Stimulated activated CD4-positive, alpha-beta T cell treated with anti-CD3 and anti-CD28 coated beads, Interleukin-15, amount 100 ng/mL, for 1 hour (primary cell): ENCODE measurements around the gene MAP3K21.

Experiments used
- DNase-seq, 2 donors: peaks; one replicate each; pipeline ENCODE4 v3.0.0-alpha.2; 2020; ENCODE audit warnings: low read depth in 1 of 2, low spot score in 1 of 2

The MAP3K21 gene

DNA sequence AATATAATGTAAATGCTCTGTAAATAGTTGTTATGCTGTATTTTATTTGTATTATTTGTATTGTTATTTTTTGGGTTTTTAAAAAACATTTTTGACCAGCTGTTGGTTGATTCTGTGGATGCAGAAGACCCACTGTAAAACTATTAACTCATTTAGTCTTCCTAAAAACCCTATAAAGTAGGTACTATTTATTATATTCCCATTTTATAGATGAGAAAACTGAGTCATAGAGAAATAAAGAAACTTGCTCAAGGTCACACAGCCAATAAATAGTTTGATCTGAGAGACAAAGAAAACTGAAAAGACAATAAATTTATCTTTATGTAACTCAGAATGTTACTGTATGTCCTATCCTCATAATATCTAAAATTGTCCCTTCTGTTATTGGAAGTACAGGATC lies 1.2 kb upstream of the MAP3K21 start:
- no peak for DNase-seq

DNA sequence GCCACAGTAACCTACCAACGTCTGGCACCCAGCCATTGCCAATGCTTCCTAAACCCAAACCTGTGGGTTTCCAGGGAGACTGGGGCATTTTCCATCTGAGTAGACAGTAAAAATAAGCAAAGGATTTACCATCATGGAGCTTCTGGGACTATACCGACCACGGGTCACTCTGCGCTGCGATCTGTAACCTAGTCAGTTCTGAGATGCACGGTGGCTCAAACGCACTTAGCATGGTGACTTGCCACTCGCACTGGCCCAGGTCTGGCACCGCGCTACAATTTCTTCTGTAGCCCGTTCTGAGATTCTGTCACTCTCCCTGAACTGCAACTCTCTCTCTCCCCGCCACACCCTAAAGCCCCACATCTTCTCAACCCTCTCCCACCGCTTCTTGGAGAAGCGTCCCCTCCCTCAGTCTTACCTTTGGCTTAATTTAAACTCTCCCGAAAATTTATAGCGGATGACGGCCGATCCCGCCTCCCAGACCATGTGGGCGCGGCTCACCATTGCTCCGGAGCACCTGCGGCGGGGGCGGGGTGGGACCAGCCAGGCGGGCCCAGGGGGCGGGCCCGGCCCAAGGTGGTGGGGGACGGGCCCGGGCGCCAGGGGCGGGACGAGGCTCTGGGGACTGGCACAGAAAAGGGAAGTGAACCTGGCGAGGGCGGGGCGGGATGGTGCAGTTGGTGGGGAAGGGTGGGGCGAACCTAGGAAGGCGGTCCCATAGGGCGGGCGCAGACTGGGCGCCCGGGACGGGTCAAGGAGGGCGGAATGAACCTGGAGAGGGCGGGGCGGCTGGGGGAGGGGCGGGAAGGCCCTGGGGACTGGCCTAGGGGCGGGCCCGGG lies 493 bp upstream of the MAP3K21 start:
- peak; percentile 68 to 74 for DNase-seq

DNA sequence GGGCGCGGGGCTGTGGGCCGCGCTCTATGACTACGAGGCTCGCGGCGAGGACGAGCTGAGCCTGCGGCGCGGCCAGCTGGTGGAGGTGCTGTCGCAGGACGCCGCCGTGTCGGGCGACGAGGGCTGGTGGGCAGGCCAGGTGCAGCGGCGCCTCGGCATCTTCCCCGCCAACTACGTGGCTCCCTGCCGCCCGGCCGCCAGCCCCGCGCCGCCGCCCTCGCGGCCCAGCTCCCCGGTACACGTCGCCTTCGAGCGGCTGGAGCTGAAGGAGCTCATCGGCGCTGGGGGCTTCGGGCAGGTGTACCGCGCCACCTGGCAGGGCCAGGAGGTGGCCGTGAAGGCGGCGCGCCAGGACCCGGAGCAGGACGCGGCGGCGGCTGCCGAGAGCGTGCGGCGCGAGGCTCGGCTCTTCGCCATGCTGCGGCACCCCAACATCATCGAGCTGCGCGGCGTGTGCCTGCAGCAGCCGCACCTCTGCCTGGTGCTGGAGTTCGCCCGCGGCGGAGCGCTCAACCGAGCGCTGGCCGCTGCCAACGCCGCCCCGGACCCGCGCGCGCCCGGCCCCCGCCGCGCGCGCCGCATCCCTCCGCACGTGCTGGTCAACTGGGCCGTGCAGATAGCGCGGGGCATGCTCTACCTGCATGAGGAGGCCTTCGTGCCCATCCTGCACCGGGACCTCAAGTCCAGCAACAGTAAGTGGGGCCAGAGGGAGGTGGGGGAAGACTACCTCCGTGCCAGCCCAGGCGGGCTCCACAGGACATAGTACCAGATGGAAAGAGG lies 808 bp downstream of the MAP3K21 start:
- peak; percentile 7 to 9 for DNase-seq

DNA sequence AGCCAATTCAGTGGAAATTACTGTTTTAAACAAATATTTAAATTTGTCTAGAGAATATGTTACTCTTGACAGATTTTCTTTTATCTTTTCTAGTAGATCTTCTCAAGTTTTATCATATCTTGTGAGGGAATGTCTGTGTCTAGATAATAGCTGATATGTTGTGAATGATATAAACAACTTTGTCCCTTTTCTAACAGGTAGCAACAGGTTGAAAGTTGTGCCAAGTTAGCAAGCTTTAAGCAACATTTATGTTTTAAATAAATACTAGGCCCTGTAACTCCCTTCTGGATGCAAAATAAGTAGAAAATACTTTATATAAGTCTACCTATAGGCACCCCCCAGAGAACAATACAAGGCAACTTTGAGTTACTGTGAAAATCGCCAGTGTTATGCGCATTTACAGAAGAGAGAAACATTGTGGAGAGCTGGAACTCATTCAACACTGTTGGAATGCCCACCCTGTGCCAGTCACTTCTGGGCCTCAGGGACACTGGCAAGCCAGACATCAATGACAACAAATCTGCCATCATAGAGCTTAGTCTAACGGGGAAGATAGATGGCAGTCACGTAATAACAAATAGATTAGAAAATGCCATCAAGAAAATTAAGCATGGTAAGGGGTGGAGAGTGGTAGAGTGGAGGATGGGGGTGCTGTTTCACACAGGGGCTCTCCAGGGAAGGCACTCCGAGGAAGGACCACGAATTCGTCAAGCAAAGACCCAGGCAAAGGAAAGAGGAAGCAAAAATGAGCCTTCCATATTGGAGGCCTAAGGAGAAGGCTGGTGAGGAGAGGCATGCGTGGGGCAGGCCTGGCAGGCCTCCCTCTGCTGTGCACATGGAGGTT lies 4.4 kb downstream of the MAP3K21 start:
- no peak for DNase-seq

DNA sequence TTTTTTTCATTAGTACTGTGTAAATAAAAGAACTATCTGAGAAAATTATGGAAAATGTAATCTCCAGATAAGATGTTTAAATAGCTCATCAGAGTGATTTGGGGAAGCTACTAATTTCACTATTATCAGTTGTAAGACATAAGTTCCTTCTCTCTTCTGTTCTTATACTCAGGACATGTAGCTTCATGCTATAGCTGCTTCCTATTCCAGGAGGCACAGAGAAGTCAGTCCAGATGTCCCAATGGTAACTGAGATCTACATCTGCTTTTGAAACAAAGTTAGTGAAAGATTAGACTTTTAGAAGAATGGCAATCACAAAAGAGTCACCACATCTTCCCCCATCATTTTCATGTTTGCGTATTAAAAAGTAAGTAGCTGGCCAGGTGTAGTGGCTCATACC lies 5.6 kb downstream of the MAP3K21 start:
- DNase-seq = no peak

DNA sequence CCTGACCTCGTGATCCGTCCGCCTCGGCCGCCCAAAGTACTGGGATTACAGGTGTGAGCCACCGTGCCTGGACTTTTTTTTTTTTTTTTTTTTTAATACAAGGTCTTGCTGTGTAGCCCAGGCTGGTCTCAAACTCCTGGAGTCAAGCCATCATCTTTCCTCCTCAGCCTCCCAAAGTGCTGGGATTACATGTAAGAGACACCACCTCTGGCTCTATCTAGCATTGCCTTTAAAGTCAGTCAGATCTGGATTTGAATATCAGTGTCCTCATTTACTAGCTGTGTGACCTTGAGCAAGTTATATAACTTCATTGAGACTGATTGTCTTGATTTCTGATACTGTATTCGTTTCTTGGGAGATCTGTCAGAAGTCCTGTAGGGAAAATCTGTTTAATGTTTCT lies 6.6 kb downstream of the MAP3K21 start:
- no peak for DNase-seq

DNA sequence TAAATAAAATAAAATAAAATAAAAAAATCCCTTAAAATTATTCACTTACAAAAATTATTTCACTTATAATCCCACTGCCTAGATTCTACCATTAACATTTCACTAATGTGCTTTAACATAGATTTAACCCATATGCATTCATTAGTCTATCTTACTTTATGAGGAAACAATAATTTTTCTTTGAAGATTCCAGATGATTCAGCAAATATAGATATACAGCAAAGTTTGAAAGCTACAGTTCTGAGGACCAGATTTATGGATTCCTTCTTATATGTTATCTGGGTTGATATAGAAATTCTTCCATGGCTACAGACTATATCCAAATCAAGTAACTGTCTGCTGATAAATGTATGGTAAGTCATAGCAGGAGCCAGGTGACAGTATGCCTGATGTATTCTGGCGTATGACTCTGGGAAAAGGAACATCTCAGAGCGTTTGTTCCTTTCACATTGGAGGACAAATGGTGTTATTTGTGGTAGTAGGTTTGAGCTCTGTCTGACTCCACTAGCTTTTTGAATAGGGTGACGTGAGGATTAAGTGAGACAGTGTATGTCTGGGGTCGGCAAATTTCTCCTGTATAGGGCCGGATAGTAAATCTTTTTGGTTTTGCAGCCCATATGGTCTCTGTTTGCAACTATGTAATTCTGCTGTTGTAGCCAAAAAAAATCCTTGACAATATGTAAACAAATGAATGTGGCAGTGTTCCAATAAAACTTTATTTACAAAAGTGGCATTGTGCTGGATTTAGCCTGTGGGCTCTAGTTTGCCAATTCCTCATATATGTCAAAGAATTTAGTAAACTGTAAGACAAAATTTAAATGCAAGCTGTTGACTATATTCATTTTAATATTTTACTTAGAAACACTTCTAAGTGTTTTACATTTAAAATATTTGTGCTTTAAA lies 9.3 kb downstream of the MAP3K21 start:
- DNase-seq = no peak

DNA sequence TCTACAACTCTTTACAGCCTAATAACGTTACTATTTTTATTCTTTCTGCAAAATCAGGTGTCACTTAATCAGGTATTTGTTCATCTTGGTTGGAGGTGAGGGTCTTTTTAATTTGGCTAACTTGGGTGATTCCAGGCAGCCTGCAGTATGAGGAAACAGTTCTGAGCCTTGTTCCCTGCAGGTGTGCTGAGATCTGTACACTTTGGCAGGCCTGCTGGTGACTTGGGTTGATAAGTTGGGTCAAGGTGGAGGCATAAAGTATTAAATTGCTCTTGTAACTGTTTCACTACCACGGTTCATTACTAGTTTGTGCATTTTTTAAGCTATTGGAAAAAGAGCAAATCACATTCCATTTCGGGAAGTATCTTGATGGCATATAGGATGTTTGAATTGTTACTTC lies 10.0 kb downstream of the MAP3K21 start:
- no peak for DNase-seq

DNA sequence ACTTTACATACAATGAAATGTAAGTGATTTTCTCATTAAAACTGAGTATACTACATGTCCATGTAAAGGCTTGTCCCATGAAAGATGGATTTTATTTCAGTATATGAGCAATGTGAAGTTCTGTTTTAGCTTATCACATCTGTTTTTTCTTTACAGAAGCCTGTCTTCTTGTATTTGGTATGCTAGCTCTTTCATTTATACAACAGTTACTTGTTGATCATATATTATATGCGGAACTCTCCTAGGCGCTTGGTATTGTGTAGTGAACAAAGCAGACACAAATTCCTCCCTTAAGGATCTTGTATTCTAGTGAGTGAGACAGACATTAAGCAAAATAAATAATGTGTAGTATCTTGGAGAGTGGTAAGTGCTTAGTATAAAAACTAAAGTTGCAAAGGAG lies 10.6 kb downstream of the MAP3K21 start:
- DNase-seq = no peak

DNA sequence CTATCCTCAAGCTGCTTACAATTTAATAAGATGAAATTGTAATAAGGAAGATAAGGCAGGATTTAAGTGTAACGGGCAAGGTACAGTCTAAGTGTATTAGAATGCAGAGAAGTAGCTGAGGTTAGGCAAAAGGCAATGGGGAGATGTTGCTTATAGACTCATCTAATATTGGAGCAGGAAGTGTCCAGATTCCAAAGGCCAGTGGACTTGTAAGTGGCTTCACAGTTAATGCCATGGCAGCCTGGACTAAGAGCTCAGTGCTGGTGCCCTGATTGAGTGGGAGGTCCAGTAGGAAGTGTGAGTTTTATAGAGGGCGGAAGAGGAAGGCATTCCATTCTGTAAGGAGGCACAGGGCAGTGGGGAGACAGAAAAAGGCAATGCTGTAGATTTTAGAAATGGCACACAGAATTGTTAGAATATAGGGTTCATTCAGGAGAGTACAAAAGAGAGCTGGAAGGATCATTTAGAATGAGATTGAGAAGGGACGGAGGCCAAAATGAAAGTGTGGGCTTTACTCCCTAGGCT lies 12.6 kb downstream of the MAP3K21 start:
- no peak for DNase-seq

DNA sequence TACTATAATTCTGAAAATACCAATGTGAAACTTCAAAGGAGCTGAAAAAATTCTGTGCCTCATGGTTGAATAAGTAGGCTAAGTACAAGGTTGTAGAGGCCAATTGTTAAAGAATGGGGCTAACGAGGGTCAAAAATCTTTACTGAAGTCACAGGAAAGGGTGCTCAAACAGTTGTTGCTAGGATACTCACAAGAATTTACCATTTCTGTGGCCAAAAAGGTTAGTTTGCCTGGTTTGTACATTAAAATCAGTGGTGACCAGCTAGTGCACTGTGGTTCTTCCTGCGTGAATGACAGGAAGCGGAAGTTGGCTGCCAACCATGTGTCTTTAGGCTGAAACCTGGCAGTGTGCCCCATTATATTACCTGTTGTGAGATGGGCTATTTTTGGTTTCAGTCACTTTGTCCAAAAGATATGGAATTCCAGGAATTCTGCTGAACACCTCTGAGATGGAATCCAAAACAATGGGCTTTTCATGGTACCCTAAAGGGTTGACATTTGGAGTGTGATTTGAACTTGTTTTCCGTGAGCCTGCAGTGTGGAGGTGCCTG lies 13.5 kb downstream of the MAP3K21 start:
- no peak for DNase-seq

DNA sequence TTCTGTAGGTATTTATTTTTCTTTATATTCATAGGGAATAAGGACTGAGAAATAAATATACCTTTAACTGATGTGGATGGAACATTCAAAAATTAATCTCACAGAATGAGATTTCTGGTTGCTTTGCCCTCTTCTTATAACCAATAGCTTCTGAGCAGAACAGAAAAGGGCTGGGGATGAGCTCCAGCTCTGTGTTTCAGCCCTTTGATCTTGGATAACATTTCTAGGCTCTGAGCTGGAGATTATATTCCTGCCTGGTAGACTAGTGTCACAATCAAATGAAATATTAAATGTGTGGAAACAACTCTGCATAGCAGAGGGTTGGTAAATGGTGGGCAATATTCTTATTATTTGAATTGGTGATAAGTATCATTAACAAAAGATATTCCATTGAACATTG lies 14.6 kb downstream of the MAP3K21 start:
- DNase-seq = no peak

DNA sequence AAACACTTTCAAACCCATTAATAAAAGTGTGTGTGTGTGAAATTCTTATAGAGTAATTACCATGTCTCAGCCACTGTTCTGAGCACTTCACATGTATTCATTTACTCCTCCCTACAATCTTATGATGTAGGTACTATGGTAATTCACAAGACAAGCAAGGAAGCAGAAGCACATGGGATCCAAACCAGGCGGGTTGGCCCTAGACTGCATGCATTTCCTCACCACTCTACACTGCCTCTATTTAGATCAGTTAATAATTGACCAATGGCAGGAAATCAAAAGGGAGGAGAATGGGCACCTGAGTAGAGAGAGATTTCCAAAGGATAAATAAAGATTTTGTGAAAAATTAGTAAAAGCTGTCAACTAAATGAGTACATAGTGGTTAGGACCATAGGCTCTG lies 15.7 kb downstream of the MAP3K21 start:
- DNase-seq = no peak

DNA sequence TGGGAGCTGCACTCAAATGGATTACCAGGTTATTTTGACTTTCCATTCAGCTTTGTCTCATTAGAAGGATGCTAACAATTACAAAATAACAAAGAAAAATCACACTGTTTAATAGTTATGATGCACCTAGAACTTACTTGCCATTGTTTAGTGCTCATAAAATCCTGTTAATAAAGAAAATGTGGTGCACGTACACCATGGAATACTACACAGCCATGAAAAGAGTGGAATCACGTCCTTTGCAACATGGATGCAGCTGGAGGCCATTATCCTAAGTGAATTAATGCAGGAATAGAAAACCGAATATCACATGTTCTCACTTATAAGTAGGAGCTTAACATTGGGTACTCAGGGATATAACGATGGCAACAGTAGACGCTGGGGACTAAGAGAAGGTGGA lies 19.8 kb downstream of the MAP3K21 start:
- DNase-seq = no peak

DNA sequence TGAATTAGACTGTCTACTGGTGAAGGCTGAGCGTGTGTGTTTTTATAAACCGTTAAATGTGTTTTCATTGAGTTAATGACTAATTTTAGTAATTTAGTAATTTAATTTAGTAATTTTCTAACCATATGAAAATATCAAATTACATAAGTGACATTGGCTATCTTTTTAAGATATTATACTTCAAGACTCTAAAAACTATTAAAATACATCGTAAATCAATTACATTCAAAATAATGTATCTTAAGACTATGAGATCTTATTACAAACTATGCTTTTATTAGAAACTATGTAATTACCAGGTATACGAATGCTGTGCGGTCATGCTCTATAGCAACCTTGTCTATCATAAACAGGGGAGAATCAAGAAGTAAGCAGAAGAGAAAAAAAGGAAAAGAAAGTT lies 21.6 kb downstream of the MAP3K21 start:
- no peak for DNase-seq

DNA sequence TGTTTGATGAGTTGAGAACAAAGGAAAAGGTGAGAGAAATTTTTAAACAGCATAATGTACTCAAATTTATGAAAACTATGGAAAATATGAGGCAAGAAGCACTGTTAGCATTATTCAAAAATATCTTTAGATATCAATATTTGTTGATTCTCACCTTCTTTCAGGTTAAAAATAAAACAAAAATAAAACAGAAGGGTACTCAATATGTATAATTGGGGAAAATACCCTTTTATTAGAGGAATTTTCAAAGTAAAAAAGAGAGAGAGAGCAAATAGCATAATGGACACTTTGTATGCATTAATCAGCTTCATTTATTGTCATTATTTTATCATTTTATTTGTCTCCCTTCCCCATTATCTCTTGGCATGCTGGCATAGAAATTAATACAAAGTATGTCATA lies 27.5 kb downstream of the MAP3K21 start:
- no peak for DNase-seq

DNA sequence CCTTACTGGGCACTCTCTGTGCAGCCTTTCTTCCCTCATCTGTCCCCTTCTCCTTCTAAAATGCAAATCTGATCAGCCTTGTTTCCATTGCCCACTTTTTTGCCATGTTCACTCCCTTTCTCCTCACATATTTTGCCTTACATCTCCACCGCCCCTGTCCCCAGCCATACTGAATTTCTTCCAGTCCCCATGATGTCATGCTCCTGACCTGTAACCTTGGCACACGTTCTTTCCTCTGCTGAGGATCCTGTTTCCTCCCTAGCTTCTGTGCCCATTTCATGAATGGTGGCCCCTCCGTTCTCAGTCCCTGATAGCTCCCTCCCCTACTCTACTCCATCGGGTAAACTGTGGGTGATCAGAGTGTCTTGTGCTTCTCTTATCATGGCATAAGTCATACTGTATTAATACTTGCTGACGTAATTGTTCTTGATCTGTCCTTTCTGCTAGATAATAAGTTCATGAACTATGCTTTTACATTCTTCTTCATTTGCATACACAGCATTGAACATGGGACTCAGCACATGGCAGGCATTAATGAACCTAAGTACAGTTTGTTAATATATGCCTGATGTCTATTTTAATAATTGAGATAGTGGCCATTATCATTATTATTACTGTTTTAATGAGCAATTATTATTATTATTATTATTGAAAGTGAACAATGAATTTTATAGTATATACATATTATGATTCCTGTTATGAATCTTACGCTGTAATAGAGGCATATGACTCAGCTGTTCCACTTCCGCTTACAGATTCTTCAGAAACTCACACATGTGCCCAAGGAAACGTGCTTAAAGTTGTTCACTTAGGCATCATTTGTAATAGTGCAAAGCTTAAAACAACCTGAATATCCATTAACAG lies 28.5 kb downstream of the MAP3K21 start:
- DNase-seq = no peak

DNA sequence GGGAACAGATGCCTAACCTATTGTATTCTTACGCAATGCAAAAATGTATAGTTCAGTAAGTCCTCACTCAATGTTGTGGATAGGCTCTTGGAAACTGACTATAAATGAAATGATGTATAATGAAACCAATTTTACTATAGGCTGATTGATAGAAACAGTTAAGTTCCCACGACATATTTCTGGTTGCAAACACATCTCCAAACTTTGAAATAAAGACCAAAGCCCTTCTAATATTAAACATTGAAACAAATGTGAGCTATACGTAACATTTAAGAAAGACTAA lies 29.1 kb downstream of the MAP3K21 start:
- DNase-seq = no peak

DNA sequence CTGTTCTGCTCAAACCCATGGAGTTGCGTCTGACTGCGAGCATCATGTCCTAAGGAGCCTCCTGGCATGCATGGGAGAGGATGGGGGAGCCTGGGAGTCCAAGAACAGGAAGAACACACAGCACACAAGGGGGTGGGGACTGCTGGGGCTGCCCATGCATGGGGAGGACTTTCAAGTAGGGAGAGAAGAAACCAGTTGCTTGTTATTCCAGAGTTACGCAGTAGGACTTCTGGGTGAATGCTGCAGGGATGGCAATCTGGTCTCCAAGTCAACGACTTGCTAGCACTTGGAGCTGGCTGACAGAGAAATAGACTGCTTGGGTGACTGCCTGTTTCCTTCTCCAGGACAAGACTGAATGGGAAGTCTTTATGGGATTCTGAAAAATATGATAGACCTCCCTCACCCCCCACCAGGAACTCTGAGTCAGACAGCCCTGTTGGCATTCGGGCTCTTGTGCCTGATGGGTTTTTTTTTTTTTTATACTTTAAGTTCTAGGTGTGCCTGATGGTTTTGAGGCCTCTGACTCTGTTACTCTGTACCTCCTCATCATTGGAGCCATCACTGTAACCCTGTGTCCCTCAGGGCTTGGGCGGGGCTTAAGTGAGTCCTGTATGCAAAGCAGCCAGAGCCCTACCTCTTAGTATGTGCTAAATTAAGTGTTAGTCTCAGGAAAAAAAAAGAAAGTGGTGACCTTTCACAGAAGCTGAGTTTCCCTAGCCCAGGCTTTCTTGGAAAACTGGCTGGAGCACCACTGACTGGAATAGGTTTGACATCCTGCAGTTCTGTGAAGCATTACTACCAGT lies 30.3 kb downstream of the MAP3K21 start:
- no peak for DNase-seq
